H1 (cell line): ENCODE data around the gene PCYT1A. TPM values are rescaled to one million over a fixed set of nuclear protein-coding genes. Genes with fewer than 3 reads are reported as not detected.

Experiments
- CTCF ChIA-PET: fragments of 300-600 bp; sonication (Branson Sonifier 250); formaldehyde crosslinking; loops from one replicate; lab custom pipeline; 2021; ENCODE audit not compliant: partially characterized antibody; lab: Charles Lee
- POLR2A ChIA-PET: fragments of 300-600 bp; sonication (Branson Sonifier 250); formaldehyde crosslinking; loops from one replicate; lab custom pipeline; 2021; ENCODE audit warnings: inconsistent platforms; ENCODE audit not compliant: partially characterized antibody; lab: Charles Lee
- DNase-seq, 2 experiments: peaks; one replicate each; pipeline versions ENCODE4 v3.0.0 to v3.0.0-alpha.2; 2010 to 2022; ENCODE audit warnings: low spot score in 2 of 2, low read depth in 1 of 2, mixed read lengths in 1 of 2
- FAIRE-seq: peaks from 2 replicates; lab custom pipeline; 2011; peaks lifted over from hg19 to GRCh38; lab: Jason Lieb, UNC
- H2AFZ ChIP-seq: 2 replicates; pipeline ENCODE4 v1.8.1; 2012; ENCODE audit warnings: low read length, inconsistent platforms
- H2AK5ac ChIP-seq: 2 replicates; pipeline ENCODE4 v1.6.1; 2013; ENCODE audit warnings: low read depth, low read length
- H2BK120ac ChIP-seq: replicated peaks from 2 replicates; pipeline ENCODE3; 2013; ENCODE audit warnings: low read depth, low read length, inconsistent platforms
- H2BK12ac ChIP-seq: 2 replicates; pipeline ENCODE4 v1.6.1; 2013; ENCODE audit warnings: low read depth, low read length
- H2BK15ac ChIP-seq: 2 replicates; pipeline ENCODE4 v1.6.1; 2013; ENCODE audit warnings: low read length
- H2BK20ac ChIP-seq: 2 replicates; pipeline ENCODE4 v1.6.1; 2013; ENCODE audit warnings: low read length
- H2BK5ac ChIP-seq: 2 replicates; pipeline ENCODE4 v1.6.1; 2013; ENCODE audit warnings: low read depth, low read length
- H3K14ac ChIP-seq: 2 replicates; pipeline ENCODE4 v1.6.1; 2013; ENCODE audit warnings: inconsistent platforms; ENCODE audit not compliant: insufficient read length
- H3K18ac ChIP-seq: 2 replicates; pipeline ENCODE4 v1.6.1; 2013; ENCODE audit warnings: low read length; ENCODE audit errors: extremely low read depth
- H3K23ac ChIP-seq: 2 replicates; pipeline ENCODE4 v1.6.1; 2013; ENCODE audit warnings: inconsistent platforms; ENCODE audit not compliant: insufficient read length
- H3K23me2 ChIP-seq: 2 replicates; pipeline ENCODE4 v1.6.1; 2013; ENCODE audit warnings: low read depth, low read length
- H3K27ac ChIP-seq: 2 replicates; pipeline ENCODE4 v1.6.1; 2011; ENCODE audit warnings: low read depth, low read length, inconsistent platforms
- H3K27me3 ChIP-seq, 4 experiments: replicated peaks in 1 of 4; 1 replicate in 1 of 4; 2 replicates in 3 of 4; pipeline versions ENCODE4 v1.6.1 to v1.8.1; 2011 to 2013; ENCODE audit warnings: low read length in 3 of 4, mild to moderate bottlenecking in 3 of 4, inconsistent platforms in 2 of 4, mixed read lengths in 2 of 4, moderate library complexity in 1 of 4; ENCODE audit not compliant: control insufficient read depth in 3 of 4, insufficient read depth in 3 of 4; ENCODE audit errors: extremely low read depth in 1 of 4
- H3K36me3 ChIP-seq, 4 experiments: 2 replicates each; pipeline versions ENCODE4 v1.6.1 to v1.8.1; 2011 to 2013; ENCODE audit warnings: mild to moderate bottlenecking in 4 of 4, low read length in 3 of 4, moderate library complexity in 2 of 4, control low read depth in 1 of 4, inconsistent platforms in 1 of 4; ENCODE audit not compliant: insufficient read depth in 4 of 4, control insufficient read depth in 2 of 4
- H3K4ac ChIP-seq: replicated peaks from 2 replicates; pipeline ENCODE3; 2013; ENCODE audit warnings: low read length, low read depth, mixed read lengths, inconsistent platforms; ENCODE audit not compliant: insufficient read length
- H3K4me1 ChIP-seq, 4 experiments: replicated peaks in 1 of 4; 1 replicate in 1 of 4; 2 replicates in 3 of 4; pipeline versions ENCODE4 v1.6.1 to v1.8.1; 2011 to 2013; ENCODE audit warnings: low read length in 3 of 4, inconsistent platforms in 2 of 4, mixed read lengths in 1 of 4; ENCODE audit not compliant: insufficient read depth in 4 of 4, control insufficient read depth in 3 of 4
- H3K4me2 ChIP-seq, 2 experiments: 2 replicates each; pipeline versions ENCODE4 v1.6.1 to v1.8.1; 2011 to 2013; ENCODE audit warnings: low read depth in 2 of 2, low read length in 2 of 2, control low read depth in 1 of 2, inconsistent platforms in 1 of 2, mild to moderate bottlenecking in 1 of 2; ENCODE audit not compliant: insufficient read depth in 1 of 2
- H3K4me3 ChIP-seq, 4 experiments: fragments of 200-600, 300-600 bp in 1 of 4; sonication (generic), shearing (Covaris generic), sonication (Bioruptor Twin) in 1 of 4; 2 replicates each; pipeline versions ENCODE4 v1.5.1 to v1.8.1; 2011 to 2016; ENCODE audit warnings: low read length in 4 of 4, low read depth in 3 of 4, control low read depth in 2 of 4, inconsistent platforms in 2 of 4, mild to moderate bottlenecking in 2 of 4, mixed read lengths in 1 of 4, moderate library complexity in 1 of 4; ENCODE audit not compliant: insufficient read depth in 2 of 4; ENCODE audit errors: extremely low read depth in 1 of 4
- H3K56ac ChIP-seq: replicated peaks from 2 replicates; pipeline ENCODE3; 2013; ENCODE audit warnings: low read depth, mild to moderate bottlenecking, mixed read lengths, low read length, inconsistent platforms; ENCODE audit not compliant: insufficient read length
- H3K79me1 ChIP-seq: 2 replicates; pipeline ENCODE4 v1.6.1; 2013; ENCODE audit warnings: low read depth, low read length, control low read depth
- H3K79me2 ChIP-seq, 2 experiments: 2 replicates each; pipeline versions ENCODE4 v1.6.1 to v1.8.1; 2012 to 2013; ENCODE audit warnings: low read length in 2 of 2, mild to moderate bottlenecking in 2 of 2, inconsistent platforms in 1 of 2; ENCODE audit not compliant: insufficient read depth in 2 of 2, control insufficient read depth in 1 of 2
- H3K9ac ChIP-seq, 4 experiments: replicated peaks in 1 of 4; 1 replicate in 1 of 4; 2 replicates in 3 of 4; pipeline versions ENCODE4 v1.6.1 to v1.8.1; 2011 to 2013; ENCODE audit warnings: low read depth in 3 of 4, low read length in 3 of 4, control low read depth in 2 of 4, mild to moderate bottlenecking in 2 of 4, moderate library complexity in 2 of 4, inconsistent platforms in 1 of 4; ENCODE audit errors: extremely low read depth in 1 of 4
- H3K9me3 ChIP-seq, 2 experiments: 2 replicates each; pipeline versions ENCODE4 v1.6.1 to v1.8.1; 2012 to 2013; ENCODE audit warnings: mild to moderate bottlenecking in 2 of 2, moderate library complexity in 2 of 2, control low read depth in 1 of 2, inconsistent platforms in 1 of 2, low read depth in 1 of 2, low read length in 1 of 2, mixed read lengths in 1 of 2; ENCODE audit not compliant: insufficient read depth in 2 of 2
- H4K20me1 ChIP-seq, 2 experiments: replicated peaks in 1 of 2; 2 replicates each; pipeline versions ENCODE3 to v1.8.1; 2011 to 2013; ENCODE audit warnings: inconsistent platforms in 2 of 2, low read length in 2 of 2, mild to moderate bottlenecking in 1 of 2; ENCODE audit not compliant: insufficient read depth in 2 of 2, control insufficient read depth in 1 of 2
- H4K5ac ChIP-seq: 2 replicates; pipeline ENCODE4 v1.6.1; 2013; ENCODE audit warnings: low read length, low read depth, mixed read lengths, inconsistent platforms; ENCODE audit not compliant: insufficient read length
- H4K8ac ChIP-seq: 2 replicates; pipeline ENCODE4 v1.8.0; 2013; ENCODE audit warnings: mild to moderate bottlenecking, moderate library complexity, low read length, inconsistent platforms; ENCODE audit not compliant: insufficient read depth; ENCODE audit errors: extremely low read depth
- H4K91ac ChIP-seq: replicated peaks from 2 replicates; pipeline ENCODE3; 2013; ENCODE audit warnings: low read length, mixed read lengths, inconsistent platforms; ENCODE audit not compliant: insufficient read length
- HDAC6 ChIP-seq: IDR thresholded peaks from one replicate; pipeline ENCODE4 v1.7.1; 2012; ENCODE audit warnings: low read depth, mild to moderate bottlenecking, inconsistent platforms, low read length, moderate library complexity
- WGBS, 2 experiments: shearing (Covaris generic) in 1 of 2; methylation state at CpG; one replicate each; pipeline versions ENCODE4 v1.1.6 to v1.1.7; 2013 to 2015; ENCODE audit warnings: low lambda C conversion rate in 2 of 2, mixed read lengths in 2 of 2, inconsistent platforms in 1 of 2, low coverage in 1 of 2, missing lambda C conversion rate in 1 of 2; ENCODE audit not compliant: insufficient replicate concordance in 2 of 2, insufficient coverage in 1 of 2, insufficient read length in 1 of 2; ENCODE audit errors: extremely low coverage in 1 of 2, missing lambda C conversion rate in 1 of 2; 5-methylcytosine and 5-hydroxymethylcytosine counted together
- polyA plus RNA-seq, 7 experiments: library from polyadenylated mRNA; depleted of rRNA in 3 of 7; stranded (reverse) in 5 of 7; unstranded in 2 of 7; fragments of >200 nt in 5 of 7; fragments of 200-250 nt in 2 of 7; gene quantifications; 1 replicate in 5 of 7; 2 replicates in 1 of 7; 4 replicates in 1 of 7; pipeline versions ENCODE4 v1.2.1 to v1.2.3, GENCODE V29; 2011 to 2013; ENCODE audit warnings: missing spikeins in 2 of 7, mixed read lengths in 2 of 7
- total RNA-seq: library from RNA; stranded (reverse); fragmentation: NEBNext Ultra II Directional; extraction: Animal tissue kit (Norgen Biotek cat#: 25700); gene quantifications from 2 replicates; pipeline ENCODE4 v1.2.1, GENCODE V29; 2021

The PCYT1A gene
- total and polyA plus RNA-seq, 2 of the 8 experiments (the other 6 are each of a cell fraction or from before 2014, with no cell fraction given) = 19.9 to 31.8 TPM

DNA sequence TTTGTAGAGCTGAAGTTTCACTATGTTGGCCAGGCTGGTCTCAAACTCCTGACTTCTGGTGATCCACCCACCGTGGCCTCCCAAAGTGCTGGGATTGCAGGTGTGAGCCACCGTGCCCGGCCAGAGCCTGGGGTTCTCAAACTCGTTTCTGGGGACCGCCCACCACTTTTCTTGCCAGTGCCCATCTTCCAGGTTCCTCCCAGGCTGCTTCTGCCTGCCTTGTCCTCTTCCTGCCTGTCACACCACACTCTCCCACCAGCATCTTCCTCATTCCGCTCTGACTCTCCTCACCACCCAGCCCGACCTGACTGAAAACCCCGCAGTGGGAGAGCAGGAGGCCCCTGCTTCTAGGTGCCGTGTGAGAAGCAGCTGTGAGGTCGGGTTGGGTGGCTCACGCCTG lies 33.6 kb upstream of the PCYT1A start:
- Histone ChIP-seq H3K23ac (no peak overlapping the region), H3K9me3 (no peaks in the 10 kb centered on the region), H2AK5ac (no peak overlapping the region), H3K79me2 (no peaks in the 10 kb centered on the region), H3K23me2 (peaks cover 4% of the 10 kb centered on the region; the same call in 1 of the 2 replicates), H3K4me3 (no peak overlapping the region), H2BK20ac (no peak overlapping the region), H2BK5ac (no peak overlapping the region), H3K14ac (no peak overlapping the region), H4K5ac (no peak overlapping the region), H3K4me1 (no peaks in the 10 kb centered on the region), H3K27ac (no peak overlapping the region), H4K91ac (no peak overlapping the region), H2BK12ac (no peak overlapping the region), H3K4ac (no peak overlapping the region), H3K4me2 (no peak overlapping the region), H3K79me1 (no peaks in the 10 kb centered on the region), H3K9ac (no peak overlapping the region), H4K8ac (no peak overlapping the region), H3K56ac (no peak overlapping the region), H3K18ac (no peak overlapping the region), H3K27me3 (no peaks in the 10 kb centered on the region), H2BK15ac (no peak overlapping the region), H3K36me3 (no peaks in the 10 kb centered on the region), H2AFZ (no peak overlapping the region), H2BK120ac (no peak overlapping the region), H4K20me1 (no peaks in the 10 kb centered on the region)
- CTCF ChIA-PET = no interaction called here
- POLR2A ChIA-PET = interaction anchor here (1.3 kb wide), 1 partner anchor 9 kb away, joined by 3 read pairs; no protein-coding TSS in a partner anchor
- DNase-seq (no peak), FAIRE-seq (no peak)
- whole genome bisulfite sequencing, 2 experiments = 84% methylated on average over 10 of the region's 11 CpGs; no CpG with 5 or more reads in 1 of the 2 experiments
- TF ChIP-seq HDAC6 = no peak
